Endodermal cell (in vitro differentiated cells): ENCODE data around the gene DYRK1B. TPM values are rescaled to one million over a fixed set of nuclear protein-coding genes. Genes with fewer than 3 reads are reported as not detected.

Experiments used
- DNase-seq: peaks from one replicate; pipeline ENCODE4 v3.0.0-alpha.2; 2017
- H3K27ac ChIP-seq: 2 replicates; pipeline ENCODE4 v1.5.1; 2013; ENCODE audit warnings: mild to moderate bottlenecking, low read depth, low read length, moderate library complexity
- H3K27me3 ChIP-seq: 2 replicates; pipeline ENCODE4 v1.6.1; 2013; ENCODE audit warnings: mild to moderate bottlenecking, low read length, moderate library complexity; ENCODE audit not compliant: insufficient read depth, control insufficient read depth, poor library complexity, severe bottlenecking
- H3K36me3 ChIP-seq: 2 replicates; pipeline ENCODE4 v1.7.0; 2013; ENCODE audit warnings: mild to moderate bottlenecking, low read length, moderate library complexity; ENCODE audit not compliant: control insufficient read depth, insufficient read depth
- H3K4me1 ChIP-seq: one replicate; pipeline ENCODE4 v1.7.0; 2013; ENCODE audit warnings: low read length; ENCODE audit not compliant: control insufficient read depth, insufficient read depth
- H3K4me3 ChIP-seq: 2 replicates; pipeline ENCODE4 v1.5.1; 2013; ENCODE audit warnings: mild to moderate bottlenecking, low read length, moderate library complexity
- H3K9ac ChIP-seq: 2 replicates; pipeline ENCODE4 v1.6.1; 2013; ENCODE audit warnings: mild to moderate bottlenecking, low read length, moderate library complexity; ENCODE audit not compliant: poor library complexity, severe bottlenecking; ENCODE audit errors: extremely low read depth
- H3K9me3 ChIP-seq: 2 replicates; pipeline ENCODE4 v1.6.1; 2013; ENCODE audit warnings: mild to moderate bottlenecking, low read length, moderate library complexity; ENCODE audit not compliant: control insufficient read depth
- H3K27ac Mint-ChIP-seq: 2 replicates; pipeline ENCODE4 v1.8.0; 2020; ENCODE audit warnings: mixed read lengths
- H3K27me3 Mint-ChIP-seq: 2 replicates; pipeline ENCODE4 v1.8.0; 2021; ENCODE audit warnings: mild to moderate bottlenecking, mixed read lengths; ENCODE audit not compliant: insufficient read depth
- H3K36me3 Mint-ChIP-seq: 2 replicates; pipeline ENCODE4 v1.8.0; 2020; ENCODE audit warnings: low read depth, mixed read lengths
- H3K4me1 Mint-ChIP-seq: 2 replicates; pipeline ENCODE4 v1.8.0; 2020; ENCODE audit warnings: mixed read lengths
- H3K4me3 Mint-ChIP-seq: 2 replicates; pipeline ENCODE4 v1.8.0; 2020; ENCODE audit warnings: mild to moderate bottlenecking, moderate library complexity, mixed read lengths
- H3K9me3 Mint-ChIP-seq: 2 replicates; pipeline ENCODE4 v1.8.0; 2020; ENCODE audit warnings: mild to moderate bottlenecking, mixed read lengths
- CTCF ChIP-seq: fragments of 200-600 bp; sonication (generic); conservative IDR thresholded peaks from 2 replicates; pipeline ENCODE4 v1.5.0; 2021; ENCODE audit warnings: antibody characterized with exemption, mild to moderate bottlenecking
- WGBS, 2 experiments: methylation state at CpG; one replicate each; pipeline versions ENCODE4 v1.1.5 to v1.1.7; 2013; ENCODE audit warnings: missing lambda C conversion rate in 2 of 2, mixed read lengths in 1 of 2; ENCODE audit not compliant: insufficient coverage in 1 of 2, insufficient read length in 1 of 2; 5-methylcytosine and 5-hydroxymethylcytosine counted together
- total RNA-seq, 2 donors: library from RNA; stranded (reverse); fragmentation: NEBNext Ultra II Directional in 1 of 2; extraction: Animal tissue kit (Norgen Biotek cat#: 25700) in 1 of 2; gene quantifications; 2 replicates in 1 of 2; 3 replicates in 1 of 2; pipeline ENCODE4 v1.2.1, GENCODE V29; 2021

DYRK1B gene
- total RNA-seq, 2 donors from 2014 or later = 21.8 to 37.7 TPM

GRCh38 chr19:39834287-39834841 is 402 bp upstream of the DYRK1B start:
- peak overlapping the region; percentile 79 for H3K4me3 Mint-ChIP-seq
- peak overlapping the region; percentile 99 for H3K9ac ChIP-seq

GRCh38 chr19:39833160-39833463 is 850 bp downstream of the DYRK1B start:
- Mint-ChIP-seq H3K9me3 (no peaks in the 10 kb centered on the region), H3K27ac (peak overlapping the region; percentile 77), H3K27me3 (no peaks in the 10 kb centered on the region), H3K36me3 (peaks cover 67% of the 10 kb centered on the region), H3K4me1 (peaks cover 17% of the 10 kb centered on the region), H3K4me3 (peak overlapping the region; percentile 79)
- H3K4me3 ChIP-seq = peak overlapping the region; percentile 89
- H3K36me3 ChIP-seq = peaks cover 74% of the 10 kb centered on the region
- WGBS, 2 experiments = 4 to 20% methylated on average over 1 to 24 of the region's 24 CpGs
- no peak for TF ChIP-seq CTCF
- no peaks in the 10 kb centered on the region for H3K4me1 ChIP-seq
- DNase-seq = no peak
- peak overlapping the region; percentile 99 for H3K9ac ChIP-seq
- no peaks in the 10 kb centered on the region for H3K9me3 ChIP-seq
- peak overlapping the region; percentile 100 for H3K27ac ChIP-seq
- no peaks in the 10 kb centered on the region for H3K27me3 ChIP-seq

More at GRCh38 chr19:39834287-39834841, 402 bp upstream of the DYRK1B start:
- DNase-seq = no peak
- Histone ChIP-seq H3K4me3 (peak overlapping the region; percentile 89), H3K9me3 (no peaks in the 10 kb centered on the region), H3K4me1 (no peaks in the 10 kb centered on the region), H3K27me3 (no peaks in the 10 kb centered on the region), H3K27ac (no peak overlapping the region), H3K36me3 (peaks cover 75% of the 10 kb centered on the region)
- TF ChIP-seq CTCF = no peak
- H3K36me3 Mint-ChIP-seq = peaks cover 65% of the 10 kb centered on the region
- H3K4me1 Mint-ChIP-seq = peaks cover 17% of the 10 kb centered on the region
- H3K27me3 Mint-ChIP-seq = no peaks in the 10 kb centered on the region
- no peaks in the 10 kb centered on the region for H3K9me3 Mint-ChIP-seq
- WGBS, 2 experiments = 48 to 55% methylated on average over 11 to 19 of the region's 19 CpGs
- peak overlapping the region; percentile 79 for H3K27ac Mint-ChIP-seq

GRCh38 chr19:39832341-39833083 is 1.4 kb downstream of the DYRK1B start:
- H3K27me3 Mint-ChIP-seq = no peaks in the 10 kb centered on the region
- Histone ChIP-seq H3K27me3 (no peaks in the 10 kb centered on the region), H3K27ac (peak overlapping the region; percentile 100), H3K9ac (peak overlapping the region; percentile 99), H3K9me3 (no peaks in the 10 kb centered on the region), H3K4me3 (peak overlapping the region; percentile 89), H3K36me3 (peaks cover 74% of the 10 kb centered on the region), H3K4me1 (no peaks in the 10 kb centered on the region)
- peak overlapping the region; percentile 79 for H3K4me3 Mint-ChIP-seq
- H3K9me3 Mint-ChIP-seq = no peaks in the 10 kb centered on the region
- WGBS, 2 experiments = 88 to 91% methylated on average over 2 to 5 of the region's 5 CpGs
- H3K36me3 Mint-ChIP-seq = peaks cover 67% of the 10 kb centered on the region
- no peak for DNase-seq
- no peak for TF ChIP-seq CTCF
- H3K27ac Mint-ChIP-seq = peak overlapping the region; percentile 77
- peaks cover 17% of the 10 kb centered on the region for H3K4me1 Mint-ChIP-seq
